Measurements from ENCODE around the gene ANKRD36C.
"Not testable (repeated sequence)": the region's sequence is repeated elsewhere in the genome, so short reads cannot be mapped to it uniquely, and the experiment has no call there.

Gene ANKRD36C

GRCh38 chr2:95992520-95993272 lies 1.1 kb upstream of the ANKRD36C start:
- DNase-seq = not testable (repeated sequence)

- not testable (repeated sequence) for DNase-seq
These were observed 478 bp upstream of the ANKRD36C start for GRCh38 chr2:95992102-95992501.

DNA sequence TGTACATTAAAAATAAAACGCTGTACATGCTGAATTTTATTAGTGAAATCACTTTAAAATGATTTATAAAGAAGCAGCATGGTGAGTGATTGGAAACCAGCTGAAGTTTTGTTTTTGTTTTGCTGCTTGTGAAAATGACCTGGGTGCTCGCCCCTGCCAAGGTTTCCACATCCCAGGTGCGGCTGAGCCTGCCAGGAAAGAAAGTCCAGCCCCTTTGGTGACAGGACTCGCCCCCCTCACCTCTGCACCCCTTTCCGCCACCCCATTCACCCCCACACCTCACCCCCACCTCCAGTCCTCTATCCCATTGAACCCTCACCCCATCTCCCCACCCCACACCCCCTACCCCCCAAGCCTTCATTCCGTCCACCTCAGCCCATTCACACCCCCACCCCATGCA lies 740 bp downstream of the ANKRD36C start:
- DNase-seq = not testable (repeated sequence)

GRCh38 chr2:95951662-95952061 lies 40.0 kb downstream of the ANKRD36C start:
- DNase-seq = not testable (repeated sequence)

DNA sequence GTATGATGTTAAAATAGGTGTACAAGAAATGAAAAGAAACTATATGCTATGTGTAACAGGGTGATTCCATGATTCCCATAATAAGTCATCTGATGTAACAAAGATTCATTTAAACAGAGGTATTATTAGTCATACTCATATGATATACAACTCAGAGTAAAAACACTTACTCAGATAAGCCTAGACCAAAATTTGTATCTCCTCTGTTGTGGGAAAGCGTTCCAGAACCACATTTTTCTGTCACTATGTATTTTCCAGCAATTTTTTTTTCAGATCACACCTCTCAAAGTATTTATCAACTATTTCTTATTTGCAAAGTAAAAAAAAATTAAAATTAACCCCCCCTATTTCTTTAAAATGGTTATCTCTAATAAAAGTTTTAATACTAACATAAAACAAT lies 43.6 kb downstream of the ANKRD36C start:
- not testable (repeated sequence) for DNase-seq

DNA sequence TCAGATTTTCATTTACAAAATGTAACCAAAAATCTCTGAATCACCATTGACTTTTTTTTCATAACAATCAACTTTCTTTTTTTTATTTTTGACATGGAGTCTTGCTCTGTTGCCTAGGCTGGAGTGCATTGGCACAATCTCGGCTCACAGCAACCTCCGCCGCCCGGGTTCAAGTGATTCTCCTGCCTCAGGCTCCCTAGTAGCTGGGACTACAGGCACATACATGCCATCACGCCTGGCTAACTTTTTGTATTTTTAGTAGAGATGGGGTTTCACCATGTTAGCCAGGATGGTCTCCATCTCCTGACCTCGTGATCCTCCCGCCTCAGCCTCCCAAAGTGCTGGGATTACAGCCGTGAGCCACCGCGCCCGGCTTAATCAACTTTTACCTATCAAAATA lies 51.7 kb downstream of the ANKRD36C start:
- not testable (repeated sequence) for DNase-seq

GRCh38 chr2:95930740-95931139 lies 60.9 kb downstream of the ANKRD36C start:
- DNase-seq = not testable (repeated sequence)

GRCh38 chr2:95917007-95917406 lies 74.6 kb downstream of the ANKRD36C start:
- DNase-seq = not testable (repeated sequence)

- not testable (repeated sequence) for DNase-seq
These were observed 76.5 kb downstream of the ANKRD36C start for GRCh38 chr2:95915131-95915530.

DNA sequence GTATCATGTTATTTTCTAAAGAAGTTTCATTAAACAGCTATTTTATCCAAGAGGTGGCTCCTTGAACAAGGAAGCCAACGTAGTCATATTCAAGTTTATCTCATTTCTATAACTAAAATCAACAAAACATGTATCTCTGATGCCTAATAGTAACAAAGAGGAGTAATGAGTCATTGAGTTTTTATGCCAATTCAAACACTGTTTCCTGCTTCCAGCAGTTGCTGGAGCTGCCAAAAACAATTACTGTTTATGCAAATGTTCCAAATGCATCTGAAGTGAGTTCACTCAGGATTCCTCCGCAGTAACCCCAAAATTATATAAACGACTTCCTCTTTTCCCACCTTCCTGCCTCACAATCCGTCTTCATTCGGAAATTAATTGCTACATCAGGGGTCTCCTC lies 80.2 kb downstream of the ANKRD36C start:
- DNase-seq = not testable (repeated sequence)

DNA sequence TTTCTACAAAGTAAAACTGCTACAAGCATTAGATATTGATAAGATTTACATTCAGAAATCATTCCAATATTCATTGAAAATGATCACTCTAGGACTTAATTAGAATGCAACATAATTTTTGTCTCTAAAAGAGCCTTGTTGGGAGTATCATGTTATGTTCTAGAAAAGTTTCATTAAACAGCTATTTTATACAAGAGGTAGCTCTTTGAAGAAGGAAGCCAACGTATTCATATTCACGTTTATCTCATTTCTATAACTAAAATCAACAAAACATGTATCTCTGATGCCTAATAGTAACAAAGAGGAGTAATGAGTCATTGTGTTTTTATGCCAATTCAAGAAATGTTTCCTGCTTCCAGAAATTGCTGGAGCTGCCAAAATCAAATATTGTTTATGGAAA lies 97.2 kb downstream of the ANKRD36C start:
- DNase-seq = not testable (repeated sequence)

- not testable (repeated sequence) for DNase-seq
These were observed 123.7 kb downstream of the ANKRD36C start for GRCh38 chr2:95867929-95868328.

GRCh38 chr2:95867047-95867677 lies 124.5 kb downstream of the ANKRD36C start:
- DNase-seq = not testable (repeated sequence)

DNA sequence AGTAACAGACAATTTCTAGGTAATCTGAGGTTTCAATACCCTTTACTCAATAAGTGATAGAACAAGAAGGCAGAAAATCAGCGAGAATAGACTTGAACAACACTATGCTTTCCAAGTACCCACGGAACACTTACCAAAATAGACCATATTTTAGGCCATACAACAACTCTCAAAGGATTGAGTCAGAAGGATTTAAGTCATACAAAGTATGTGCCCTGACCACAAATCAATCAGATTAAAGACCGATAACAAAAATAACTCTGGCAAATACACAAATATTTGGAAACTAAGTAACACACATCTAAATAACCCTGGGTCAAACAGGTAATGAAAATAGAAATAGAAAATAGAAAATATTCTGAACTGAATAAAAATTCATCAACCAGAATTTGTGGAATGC lies 129.5 kb downstream of the ANKRD36C start:
- DNase-seq = not testable (repeated sequence)

GRCh38 chr2:95836151-95836550 lies 155.5 kb downstream of the ANKRD36C start:
- DNase-seq = no peak

- not testable (repeated sequence) for DNase-seq
These were observed 157.3 kb downstream of the ANKRD36C start for GRCh38 chr2:95834077-95835013.

DNA sequence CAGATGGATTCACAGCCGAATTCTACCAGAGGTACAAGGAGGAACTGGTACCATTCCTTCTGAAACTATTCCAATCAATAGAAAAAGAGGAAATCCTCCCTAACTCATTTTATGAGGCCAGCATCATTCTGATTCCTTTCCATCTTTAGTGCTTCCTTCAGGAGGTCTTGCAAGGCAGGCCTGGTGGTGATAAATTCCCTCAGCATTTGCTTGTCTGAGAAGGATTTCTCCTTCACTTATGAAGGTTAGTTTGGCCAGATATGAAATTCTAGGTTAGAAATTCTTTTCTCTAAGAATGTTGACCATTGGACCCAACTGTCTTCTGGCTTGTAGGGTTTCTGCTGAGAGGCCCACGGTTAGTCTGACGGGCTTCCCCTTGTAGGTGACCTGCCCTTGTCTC lies 167.4 kb downstream of the ANKRD36C start:
- DNase-seq = not testable (repeated sequence)

DNA sequence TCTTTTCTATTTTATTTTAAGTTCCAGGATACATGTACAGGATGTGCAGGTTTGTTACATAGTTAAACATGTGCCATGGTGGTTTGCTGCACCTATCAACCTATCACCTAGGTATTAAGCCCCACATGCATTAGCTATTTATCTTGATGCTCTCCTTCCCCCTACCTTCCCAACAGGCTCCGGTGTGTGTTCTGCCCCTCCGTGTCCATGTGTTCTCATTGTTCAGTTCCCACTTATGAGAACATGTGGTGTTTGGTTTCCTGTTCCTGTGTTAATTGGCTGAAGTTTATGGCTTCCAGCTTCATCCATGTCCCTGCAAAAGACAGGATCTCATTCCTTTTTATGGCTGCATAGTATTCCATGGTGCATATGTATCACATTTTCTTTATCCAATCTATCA lies 174.1 kb downstream of the ANKRD36C start:
- not testable (repeated sequence) for DNase-seq

GRCh38 chr2:95813311-95813710 lies 178.3 kb downstream of the ANKRD36C start:
- DNase-seq = not testable (repeated sequence)

DNA sequence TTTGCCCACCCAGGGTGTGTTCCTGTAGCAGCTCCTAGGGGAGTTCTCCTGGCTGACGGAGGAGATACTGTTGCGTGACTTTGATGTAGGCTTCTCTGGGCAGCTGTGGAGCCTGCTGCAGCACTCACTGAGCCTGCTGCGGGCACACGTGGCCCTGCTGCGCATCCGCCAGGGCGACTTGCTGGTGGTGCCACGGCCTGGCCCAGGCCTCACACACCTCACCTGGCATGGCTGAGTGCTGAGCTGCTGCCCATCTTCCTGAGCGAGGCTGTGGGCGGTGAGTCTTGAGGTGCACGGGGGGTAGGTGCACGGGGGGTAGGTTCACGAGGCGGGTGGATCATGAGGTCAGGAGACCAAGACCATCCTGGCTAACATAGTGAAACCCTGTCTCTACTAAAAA lies 191.7 kb downstream of the ANKRD36C start:
- DNase-seq = no peak

DNA sequence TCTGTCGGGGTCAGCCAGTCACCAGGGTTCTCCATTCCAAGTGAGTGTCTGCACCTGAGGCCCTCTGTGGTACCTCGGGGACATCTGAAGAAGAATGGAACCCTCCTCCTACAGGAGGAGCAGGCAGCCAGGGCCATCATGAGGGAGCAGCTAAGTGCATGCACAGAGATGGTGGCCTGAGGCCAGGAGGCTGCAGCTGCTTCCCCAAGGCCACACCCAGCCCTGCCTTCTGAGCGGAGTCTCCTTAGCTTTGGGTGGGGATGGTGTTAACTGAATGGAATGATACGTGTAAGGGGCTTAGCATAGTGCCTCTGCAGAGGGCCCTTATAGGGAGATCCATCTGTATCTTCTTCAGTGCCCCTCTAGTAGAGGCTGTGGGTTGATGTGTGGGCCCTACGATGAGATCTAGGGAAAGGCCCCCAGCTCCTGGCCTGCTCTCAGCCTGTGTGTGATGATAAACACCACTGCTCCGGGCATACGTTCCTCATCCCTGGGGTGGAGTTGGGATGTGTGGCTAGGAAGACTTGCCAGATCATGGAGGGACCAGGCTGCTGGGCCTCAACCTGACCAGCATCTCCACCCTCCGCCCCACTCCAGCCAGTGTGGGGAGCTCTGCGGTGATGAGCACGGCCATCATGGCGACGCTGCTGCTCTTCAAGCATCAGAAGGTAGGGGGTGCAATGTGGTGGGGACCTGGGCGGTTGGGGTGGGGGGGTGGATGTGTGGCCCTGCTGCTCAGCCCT lies 192.3 kb downstream of the ANKRD36C start:
- not testable (repeated sequence) for DNase-seq

All from NCI-H1092 (cell line).